HG03135 (cell line): ENCODE data around the gene DUSP6.

Experiments used
- ATAC-seq: cut with Tn5 transposase; IDR thresholded peaks from one replicate; pipeline ENCODE4 v1.9.1; 2021; ENCODE audit warnings: mild to moderate bottlenecking, moderate library complexity; ENCODE audit not compliant: unreplicated experiment

The DUSP6 gene

GRCh38 chr12:89376202-89376529 lies 23.9 kb upstream of the DUSP6 start:
- no peak for ATAC-seq

GRCh38 chr12:89373763-89374572 lies 21.7 kb upstream of the DUSP6 start:
- ATAC-seq = no peak

- ATAC-seq = no peak
Observed at GRCh38 chr12:89372584-89373370, 20.5 kb upstream of the DUSP6 start.

GRCh38 chr12:89370850-89371249 lies 18.5 kb upstream of the DUSP6 start:
- ATAC-seq = no peak

GRCh38 chr12:89370421-89370831 lies 18.1 kb upstream of the DUSP6 start:
- ATAC-seq = no peak

- no peak for ATAC-seq
Observed at GRCh38 chr12:89369166-89369565, 16.9 kb upstream of the DUSP6 start.

- no peak for ATAC-seq
Observed at GRCh38 chr12:89368391-89368790, 16.1 kb upstream of the DUSP6 start.

GRCh38 chr12:89366676-89367364 lies 14.5 kb upstream of the DUSP6 start:
- no peak for ATAC-seq

GRCh38 chr12:89364631-89365030 lies 12.3 kb upstream of the DUSP6 start:
- no peak for ATAC-seq

GRCh38 chr12:89364058-89364457 lies 11.8 kb upstream of the DUSP6 start:
- ATAC-seq = no peak

GRCh38 chr12:89363582-89363981 lies 11.3 kb upstream of the DUSP6 start:
- no peak for ATAC-seq

GRCh38 chr12:89363084-89363483 lies 10.8 kb upstream of the DUSP6 start:
- ATAC-seq = no peak

GRCh38 chr12:89359615-89360014 lies 7.3 kb upstream of the DUSP6 start:
- ATAC-seq = no peak

- ATAC-seq = no peak
Observed at GRCh38 chr12:89358805-89359204, 6.5 kb upstream of the DUSP6 start.

- ATAC-seq = no peak
Observed at GRCh38 chr12:89357297-89357730, 5.0 kb upstream of the DUSP6 start.

- no peak for ATAC-seq
Observed at GRCh38 chr12:89356069-89356665, 3.9 kb upstream of the DUSP6 start.

GRCh38 chr12:89355243-89356068 lies 3.2 kb upstream of the DUSP6 start:
- no peak for ATAC-seq

- no peak for ATAC-seq
Observed at GRCh38 chr12:89354612-89355067, 2.3 kb upstream of the DUSP6 start.

- ATAC-seq = peak; percentile 31
Observed at GRCh38 chr12:89353823-89354611, 1.7 kb upstream of the DUSP6 start.
